HG02642 (cell line): Measurements from ENCODE around the gene PANX2.

Experiments used
- ATAC-seq: cut with Tn5 transposase; IDR thresholded peaks from one replicate; pipeline ENCODE4 v1.9.1; 2021; ENCODE audit warnings: mild to moderate bottlenecking; ENCODE audit not compliant: unreplicated experiment, poor library complexity

Gene PANX2

GRCh38 chr22:50209893-50210292 lies 39.4 kb downstream of the PANX2 start:
- no peak for ATAC-seq

- no peak for ATAC-seq
Observed at GRCh38 chr22:50210378-50211139, 40.0 kb downstream of the PANX2 start.

GRCh38 chr22:50211147-50211546 lies 40.6 kb downstream of the PANX2 start:
- no peak for ATAC-seq

- ATAC-seq: no peak
Observed at GRCh38 chr22:50213263-50213662, 42.7 kb downstream of the PANX2 start.

GRCh38 chr22:50215297-50216054 lies 44.9 kb downstream of the PANX2 start:
- ATAC-seq: no peak

GRCh38 chr22:50216055-50216683 lies 45.6 kb downstream of the PANX2 start:
- no peak for ATAC-seq

GRCh38 chr22:50216684-50217520 lies 46.4 kb downstream of the PANX2 start:
- ATAC-seq: no peak

GRCh38 chr22:50217543-50218152 lies 47.1 kb downstream of the PANX2 start:
- ATAC-seq: no peak

- ATAC-seq: no peak
Observed at GRCh38 chr22:50218153-50218995, 47.8 kb downstream of the PANX2 start.

GRCh38 chr22:50218996-50219727 lies 48.6 kb downstream of the PANX2 start:
- no peak for ATAC-seq

- no peak for ATAC-seq
Observed at GRCh38 chr22:50219800-50220602, 49.5 kb downstream of the PANX2 start.

- ATAC-seq: no peak
Observed at GRCh38 chr22:50220603-50221409, 50.3 kb downstream of the PANX2 start.

GRCh38 chr22:50221410-50222300 lies 51.1 kb downstream of the PANX2 start:
- ATAC-seq: no peak

- ATAC-seq: no peak
Observed at GRCh38 chr22:50222508-50222907, 52.0 kb downstream of the PANX2 start.

- ATAC-seq: no peak
Observed at GRCh38 chr22:50224071-50224470, 53.5 kb downstream of the PANX2 start.
